ENCODE results near the gene BIRC6. TPM values are rescaled to one million over a fixed set of nuclear protein-coding genes. Genes with fewer than 3 reads are reported as not detected.
A peak's percentile ranks its signal among the peaks of the same experiment; 100 is the strongest.
"Not testable (repeated sequence)": the region's sequence is repeated elsewhere in the genome, so short reads cannot be mapped to it uniquely, and the experiment has no call there.

Gene BIRC6
- total RNA-seq, 1 donor from 2014 or later = 35.7 TPM

- DNase-seq (ENCODE audit: missing footprints) = no peak
- intact Hi-C loops (cut with DNase I) = no loop called here
- no peak for ATAC-seq
Observed at GRCh38 chr2:32489061-32489460, 132.2 kb downstream of the BIRC6 start.

GRCh38 chr2:32491346-32491745 lies 134.5 kb downstream of the BIRC6 start:
- intact Hi-C loops (cut with DNase I) = no loop called here
- ATAC-seq (no peak), DNase-seq (ENCODE audit: missing footprints) (no peak)

GRCh38 chr2:32495139-32495538 lies 138.3 kb downstream of the BIRC6 start:
- no peak for DNase-seq (ENCODE audit: missing footprints)
- intact Hi-C loops (cut with DNase I) = no loop called here
- ATAC-seq = no peak

DNA sequence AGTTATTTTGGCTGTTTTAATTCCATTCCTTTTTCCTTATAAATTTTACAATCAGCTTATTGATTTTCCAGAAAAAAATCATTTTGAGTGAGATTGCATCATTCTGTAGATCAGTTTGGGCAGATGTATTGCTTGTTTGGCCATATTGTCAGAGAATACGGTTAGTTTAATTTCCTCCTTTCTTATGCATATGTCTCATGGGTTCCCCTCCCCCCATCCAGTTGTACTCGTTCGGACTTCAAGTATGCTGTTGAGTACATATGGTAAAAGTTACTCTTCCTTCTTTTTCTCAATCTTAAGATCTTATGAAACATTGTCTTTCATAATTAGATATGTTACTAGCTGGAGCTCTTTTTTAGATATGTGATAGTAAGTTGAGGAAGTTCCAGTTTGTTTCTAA lies 139.8 kb downstream of the BIRC6 start:
- ATAC-seq (no peak), DNase-seq (ENCODE audit: missing footprints) (no peak)
- intact Hi-C loops (cut with DNase I) = no loop called here

GRCh38 chr2:32498306-32498705 lies 141.5 kb downstream of the BIRC6 start:
- intact Hi-C loops (cut with DNase I) = no loop called here
- DNase-seq (ENCODE audit: missing footprints) = no peak

GRCh38 chr2:32502941-32503340 lies 146.1 kb downstream of the BIRC6 start:
- peak; percentile 39 for ATAC-seq
- intact Hi-C loops (cut with DNase I) = no loop called here
- DNase-seq (ENCODE audit: missing footprints) = no peak

More at GRCh38 chr2:32498306-32498705, 141.5 kb downstream of the BIRC6 start:
- ATAC-seq = no peak

DNA sequence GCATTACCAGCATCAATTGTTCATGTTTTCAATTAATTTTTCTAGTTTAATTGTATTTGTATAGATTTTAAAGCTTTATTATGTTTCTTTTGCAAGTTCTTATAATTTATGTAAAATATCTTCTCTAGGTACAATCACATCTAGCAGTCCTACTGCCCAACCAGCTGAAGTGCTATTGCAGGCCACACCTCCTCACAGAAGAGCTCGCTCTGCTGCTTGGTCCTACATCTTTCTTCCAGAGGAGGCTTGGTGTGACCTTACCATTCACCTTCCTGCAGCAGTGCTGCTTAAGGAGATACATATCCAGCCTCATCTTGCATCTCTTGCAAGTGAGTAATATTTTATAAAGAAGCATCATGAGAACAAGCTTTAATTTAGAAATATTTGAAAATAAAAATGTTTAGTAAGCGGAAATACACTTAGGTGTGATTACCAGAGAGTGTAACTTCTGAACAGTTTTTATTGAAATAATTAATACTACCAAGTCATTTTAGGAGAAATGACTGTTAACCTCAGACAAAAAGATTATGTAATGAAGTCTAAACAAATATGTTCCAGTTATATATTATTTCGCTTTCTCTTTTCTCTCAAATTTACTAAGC lies 148.2 kb downstream of the BIRC6 start:
- DNase-seq (ENCODE audit: missing footprints) = no peak
- intact Hi-C loops (cut with DNase I) = no loop called here
- ATAC-seq = no peak

DNA sequence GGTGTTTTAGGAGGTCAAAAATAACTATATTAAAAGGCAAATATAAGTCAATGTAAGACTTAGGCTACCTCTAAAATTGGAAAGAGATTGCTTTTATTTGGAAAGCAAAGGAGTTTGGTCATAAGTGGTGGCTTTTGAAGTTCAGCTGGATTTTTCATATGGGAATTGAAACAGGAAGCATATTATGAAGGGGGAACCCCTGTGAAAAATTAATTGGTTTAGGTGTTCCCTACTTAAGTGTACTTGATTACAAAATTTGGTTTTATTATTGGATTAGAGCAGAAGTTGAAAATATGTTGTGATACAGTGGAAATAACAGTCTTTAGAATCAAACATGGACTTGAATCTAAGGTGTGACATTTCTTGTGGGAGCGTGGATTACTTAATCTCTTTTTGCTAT lies 149.6 kb downstream of the BIRC6 start:
- intact Hi-C loops (cut with DNase I) = no loop called here
- DNase-seq (ENCODE audit: missing footprints) (no peak), ATAC-seq (no peak)

- intact Hi-C loops (cut with DNase I) = no loop called here
- DNase-seq (ENCODE audit: missing footprints) (no peak), ATAC-seq (no peak)
Observed at GRCh38 chr2:32514946-32515345, 158.1 kb downstream of the BIRC6 start.

DNA sequence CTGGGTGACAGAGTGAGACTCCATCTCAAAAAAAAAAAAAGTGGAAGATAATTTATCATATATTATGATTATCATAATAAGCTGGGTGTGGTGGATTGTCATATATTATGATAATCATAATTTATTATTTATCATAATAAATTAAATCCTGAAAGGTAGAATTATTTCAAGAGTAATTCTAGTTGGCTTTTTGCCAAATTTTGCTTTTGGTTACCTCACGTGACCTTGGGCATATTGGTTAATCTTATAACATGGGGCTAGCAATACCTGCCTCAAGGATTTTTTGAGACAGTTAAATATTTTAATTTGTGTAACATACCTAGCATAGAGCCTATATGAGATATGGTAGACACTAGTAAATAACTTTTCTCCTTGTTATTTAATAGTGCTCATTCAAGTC lies 159.7 kb downstream of the BIRC6 start:
- intact Hi-C loops (cut with DNase I) = no loop called here
- DNase-seq (ENCODE audit: missing footprints) (no peak), ATAC-seq (no peak)

DNA sequence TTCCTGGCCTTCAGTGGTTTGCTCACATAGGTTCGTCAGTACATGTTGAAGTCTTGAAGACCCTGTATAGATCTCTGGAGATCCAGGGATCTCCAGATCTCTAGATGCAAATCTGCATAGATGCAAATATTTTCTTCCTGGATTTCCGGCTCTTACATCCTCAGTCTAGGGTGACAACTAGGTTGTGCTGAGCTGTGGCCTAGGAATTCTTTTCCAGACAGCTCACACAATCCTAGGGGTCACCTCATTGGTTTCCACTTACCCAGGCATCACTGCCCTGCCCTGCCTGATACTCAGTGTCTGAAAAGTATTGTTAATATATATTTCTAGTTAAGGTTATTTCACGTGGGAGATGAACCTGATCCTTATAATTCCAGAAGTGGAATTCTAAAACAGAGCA lies 165.9 kb downstream of the BIRC6 start:
- no peak for ATAC-seq

DNA sequence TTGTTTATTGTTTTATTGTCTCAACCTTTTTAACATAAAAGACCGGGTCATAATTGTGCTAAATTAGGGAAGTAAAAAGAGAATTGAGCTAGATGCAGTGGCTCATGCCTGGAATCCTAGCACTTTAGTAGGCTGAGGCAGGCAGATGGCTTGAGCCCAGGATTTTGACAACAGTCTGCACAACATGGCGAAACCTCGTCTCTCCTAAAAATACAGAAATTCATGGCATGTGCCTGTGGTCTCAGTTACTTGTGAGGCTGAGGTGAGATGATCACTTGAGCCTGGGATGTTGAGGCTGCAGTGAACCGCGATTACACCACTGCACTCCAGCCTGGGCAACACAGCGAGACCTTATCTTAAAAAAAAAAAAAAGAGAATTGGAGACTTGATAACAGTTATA lies 166.9 kb downstream of the BIRC6 start:
- intact Hi-C loops (cut with DNase I) = no loop called here
- no peak for ATAC-seq

More for the DNA sequence above, 165.9 kb downstream of the BIRC6 start:
- intact Hi-C loops (cut with DNase I) = no loop called here
- no peak for DNase-seq (ENCODE audit: missing footprints)

GRCh38 chr2:32532341-32532740 lies 175.5 kb downstream of the BIRC6 start:
- DNase-seq (ENCODE audit: missing footprints) (no peak), ATAC-seq (no peak)
- intact Hi-C loops (cut with DNase I) = no loop called here

More for the DNA sequence above, 166.9 kb downstream of the BIRC6 start:
- no peak for DNase-seq (ENCODE audit: missing footprints)

DNA sequence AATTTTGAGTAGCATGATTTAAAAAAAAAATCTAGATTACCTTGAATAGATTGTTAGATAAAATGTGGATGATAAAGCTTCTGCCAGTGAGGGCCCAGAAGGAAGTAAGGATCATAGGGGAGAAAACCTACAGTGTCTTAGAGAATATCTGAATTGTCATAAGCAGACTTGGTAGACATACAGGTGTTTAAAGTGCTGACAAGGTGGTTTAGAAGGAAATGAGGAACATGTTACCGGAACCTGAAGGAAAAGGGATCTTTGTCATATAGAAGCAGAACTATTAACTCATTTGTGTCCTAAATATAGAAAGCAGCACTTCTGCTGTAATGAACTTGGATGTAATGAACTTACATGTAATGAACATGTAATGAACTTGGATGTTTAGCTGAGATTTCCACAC lies 176.1 kb downstream of the BIRC6 start:
- intact Hi-C loops (cut with DNase I) = no loop called here
- no peak for ATAC-seq

GRCh38 chr2:32534831-32535230 lies 178.0 kb downstream of the BIRC6 start:
- DNase-seq (ENCODE audit: missing footprints) (no peak), ATAC-seq (no peak)
- intact Hi-C loops (cut with DNase I) = no loop called here

More for the DNA sequence above, 176.1 kb downstream of the BIRC6 start:
- no peak for DNase-seq (ENCODE audit: missing footprints)

DNA sequence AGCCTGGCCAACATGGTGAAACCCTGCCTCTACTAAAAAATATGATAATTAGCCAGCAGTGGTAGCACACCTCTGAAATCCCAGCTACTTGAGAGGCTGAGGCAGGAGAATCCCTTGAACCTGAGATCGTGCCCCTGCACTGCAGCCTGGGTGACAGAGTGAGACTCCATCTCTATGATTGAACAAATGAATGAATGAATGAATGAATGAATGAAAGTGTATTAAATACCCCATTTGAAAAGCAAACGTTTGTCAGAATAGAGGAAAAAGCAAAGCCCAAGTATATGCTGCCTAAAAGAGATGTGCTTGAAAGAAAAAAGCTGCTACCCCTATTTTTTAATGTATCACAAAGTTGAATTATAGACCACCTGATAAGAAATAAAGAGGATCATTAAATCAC lies 181.9 kb downstream of the BIRC6 start:
- no peak for DNase-seq (ENCODE audit: missing footprints)
- intact Hi-C loops (cut with DNase I) = no loop called here
- ATAC-seq = no peak

DNA sequence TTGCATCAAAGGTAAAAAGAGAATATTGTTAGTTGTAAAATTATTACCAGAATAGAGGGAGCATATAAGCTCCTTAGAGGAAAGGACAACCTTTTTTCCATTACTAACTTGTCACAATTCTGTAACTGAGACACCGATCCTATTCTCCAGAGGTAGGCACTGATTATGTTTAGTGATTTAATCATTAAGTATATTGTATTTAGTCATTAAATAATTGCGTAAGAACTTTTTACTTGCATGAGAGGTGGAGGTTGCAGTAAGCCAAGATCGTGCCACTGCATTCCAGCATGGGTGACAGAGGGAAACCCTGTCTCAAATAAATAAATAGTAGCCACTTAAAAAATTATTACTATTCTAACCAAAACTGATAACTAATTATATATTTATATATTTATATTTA lies 195.7 kb downstream of the BIRC6 start:
- intact Hi-C loops (cut with DNase I) = loop anchor here (10.0 kb wide), 2 partner anchors 392 to 812 kb away; partner anchors contain the start of gene LTBP1
- ATAC-seq; DNase-seq (ENCODE audit: missing footprints): not testable (repeated sequence)

DNA sequence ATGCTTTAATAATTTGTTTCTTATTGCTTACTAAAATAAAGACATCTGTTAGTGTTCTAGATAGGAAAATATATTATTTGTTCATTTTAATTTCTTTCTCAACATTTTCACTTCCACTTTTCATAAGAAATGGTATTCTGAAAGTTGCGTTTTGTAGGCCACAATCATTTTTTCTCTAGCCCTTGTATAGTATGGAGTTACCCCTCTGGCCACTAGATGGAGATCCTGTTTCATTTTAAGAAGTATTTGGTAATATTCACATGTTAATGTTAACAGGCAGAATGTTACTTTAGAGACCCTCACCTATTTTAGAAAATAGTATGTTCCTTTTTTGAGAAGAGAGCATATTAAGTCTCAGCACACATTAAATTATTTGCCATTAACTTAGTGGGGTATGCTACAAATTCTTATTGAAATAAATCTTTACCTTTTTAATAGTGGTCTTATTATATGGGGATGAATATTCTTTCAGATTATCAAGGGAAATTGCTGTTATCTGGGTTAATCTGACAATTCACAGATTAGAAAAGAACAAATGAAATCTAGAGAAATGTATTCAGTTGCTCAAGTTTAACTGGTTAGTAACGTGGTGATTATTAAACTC lies 197.1 kb downstream of the BIRC6 start:
- DNase-seq (ENCODE audit: missing footprints) = no peak
- peak; percentile 67 for ATAC-seq
- intact Hi-C loops (cut with DNase I) = loop anchor here (10.0 kb wide), 2 partner anchors 391 to 811 kb away; partner anchors contain the start of gene LTBP1

- intact Hi-C loops (cut with DNase I) = loop anchor here (5.0 to 10.0 kb wide), 3 partner anchors 214 to 806 kb away; partner anchors contain the start of gene LTBP1
- no peak for DNase-seq (ENCODE audit: missing footprints)
- ATAC-seq = no peak
Observed at GRCh38 chr2:32558492-32558891, 201.7 kb downstream of the BIRC6 start.

GRCh38 chr2:32559136-32559535 lies 202.3 kb downstream of the BIRC6 start:
- intact Hi-C loops (cut with DNase I) = loop anchor here (5.0 to 10.0 kb wide), 3 partner anchors 213 to 806 kb away; partner anchors contain the start of gene LTBP1
- ATAC-seq (peak; percentile 89), DNase-seq (ENCODE audit: missing footprints) (no peak)
